SK-N-SH treated with all-trans-retinoic acid at 6 μM for 48 hours (cell line): ENCODE measurements around the gene SPOCK2.

Experiments used
- ATAC-seq: fragments of 200-7000 bp; cut with Tn5 transposase; 3 replicates; pipeline ENCODE4 v1.9.1; 2020; ENCODE audit warnings: mild to moderate bottlenecking, moderate library complexity
- ARNTL ChIP-seq: fragments of 450-650 bp; formaldehyde crosslinking; IDR thresholded peaks from 2 replicates; pipeline ENCODE4 v1.5.0; 2020; ENCODE audit warnings: low read depth, mild to moderate bottlenecking, moderate library complexity, borderline replicate concordance
- GLIS3 ChIP-seq: fragments of 250-450 bp; sonication (Bioruptor Pico); IDR thresholded peaks from 2 replicates; pipeline ENCODE4 v1.5.0; 2020; ENCODE audit warnings: mild to moderate bottlenecking, moderate library complexity
- ISL1 ChIP-seq: fragments of 250-450 bp; sonication (Bioruptor Pico); IDR thresholded peaks from 2 replicates; pipeline ENCODE4 v2.1.2; 2022; ENCODE audit warnings: mild to moderate bottlenecking, moderate library complexity
- OSR1 ChIP-seq: fragments of 250-450 bp; sonication (Bioruptor Pico); IDR thresholded peaks from 2 replicates; pipeline ENCODE4 v1.8.0; 2022; ENCODE audit warnings: moderate library complexity, mild to moderate bottlenecking, inconsistent platforms
- RARB ChIP-seq: fragments of 250-450 bp; sonication (Bioruptor Pico); IDR thresholded peaks from 2 replicates; pipeline ENCODE4 v1.8.0; 2021; ENCODE audit warnings: mild to moderate bottlenecking, moderate library complexity
- SNAI2 ChIP-seq: fragments of 250-450 bp; sonication (Bioruptor Pico); IDR thresholded peaks from 2 replicates; pipeline ENCODE4 v1.5.0; 2020; ENCODE audit warnings: mild to moderate bottlenecking, moderate library complexity
- TCF4 ChIP-seq: fragments of 250-450 bp; sonication (Bioruptor Pico); IDR thresholded peaks from 2 replicates; pipeline ENCODE4 v1.8.0; 2021; ENCODE audit warnings: mild to moderate bottlenecking, moderate library complexity, borderline replicate concordance
- TOX ChIP-seq: fragments of 250-450 bp; sonication (Bioruptor Pico); IDR thresholded peaks from 2 replicates; pipeline ENCODE4 v1.8.0; 2021; ENCODE audit warnings: mild to moderate bottlenecking, moderate library complexity, borderline replicate concordance
- ZC3H10 ChIP-seq: fragments of 250-450 bp; sonication (Bioruptor Pico); IDR thresholded peaks from 2 replicates; pipeline ENCODE4 v1.5.1; 2021; ENCODE audit warnings: mild to moderate bottlenecking, moderate library complexity
- ZFP3 ChIP-seq: fragments of 250-450 bp; sonication (Bioruptor Pico); IDR thresholded peaks from 2 replicates; pipeline ENCODE4 v1.5.0; 2020; ENCODE audit warnings: mild to moderate bottlenecking, moderate library complexity
- ZNF565 ChIP-seq: fragments of 450-650 bp; formaldehyde crosslinking; conservative IDR thresholded peaks from 2 replicates; pipeline ENCODE4 v1.5.0; 2020; ENCODE audit warnings: low read depth, mild to moderate bottlenecking, moderate library complexity
- ZNF8 ChIP-seq: fragments of 450-650 bp; formaldehyde crosslinking; IDR thresholded peaks from 2 replicates; pipeline ENCODE4 v1.5.0; 2020; ENCODE audit warnings: mild to moderate bottlenecking, moderate library complexity
- TF ChIP-seq, protein P1 (sequence below): fragments of 250-450 bp; sonication (Bioruptor Pico); IDR thresholded peaks from 2 replicates; pipeline ENCODE4 v1.5.0; 2020; ENCODE audit warnings: mild to moderate bottlenecking, moderate library complexity
- TF ChIP-seq, protein P2 (sequence below): fragments of 250-450 bp; sonication (Bioruptor Pico); IDR thresholded peaks from 2 replicates; pipeline ENCODE4 v1.5.1; 2020; ENCODE audit warnings: low read depth, mild to moderate bottlenecking, moderate library complexity
- TF ChIP-seq, protein P3 (sequence below): fragments of 250-450 bp; sonication (Bioruptor Pico); IDR thresholded peaks from 2 replicates; pipeline ENCODE4 v1.8.0; 2021; ENCODE audit warnings: low read depth, mild to moderate bottlenecking, moderate library complexity, borderline replicate concordance
- TF ChIP-seq, protein P4 (sequence below): fragments of 250-450 bp; sonication (Bioruptor Pico); IDR thresholded peaks from 2 replicates; pipeline ENCODE4 v1.5.1; 2021; ENCODE audit warnings: mild to moderate bottlenecking, moderate library complexity
- TF ChIP-seq, protein P5 (sequence below): fragments of 250-450 bp; sonication (Bioruptor Pico); IDR thresholded peaks from 2 replicates; pipeline ENCODE4 v1.8.0; 2020; ENCODE audit warnings: mild to moderate bottlenecking, moderate library complexity, borderline replicate concordance

The SPOCK2 gene

DNA sequence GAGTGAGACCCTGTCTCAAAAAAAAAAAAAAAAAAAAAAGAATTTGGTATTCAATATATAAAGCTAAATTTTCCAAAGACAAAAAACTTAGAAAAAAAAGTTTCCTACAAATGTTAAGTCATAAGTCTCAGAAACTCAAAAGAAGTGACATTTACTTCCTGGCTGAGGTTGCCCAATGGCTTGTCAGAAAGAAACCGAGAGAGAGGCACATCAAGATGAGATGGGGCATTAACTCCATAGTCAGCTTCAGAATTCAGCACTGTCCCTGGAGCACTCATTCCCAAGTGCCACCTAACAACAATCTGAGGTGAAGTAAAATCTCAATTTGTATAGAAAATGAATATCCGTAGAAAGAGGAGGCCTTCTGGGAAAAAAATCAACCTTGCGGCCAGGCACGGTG lies 6.8 kb upstream of the SPOCK2 start:
- ATAC-seq: no peak
- no peak for TF ChIP-seq GLIS3 (CRISPR knock-in tag)
- TF ChIP-seq, protein P1, sequence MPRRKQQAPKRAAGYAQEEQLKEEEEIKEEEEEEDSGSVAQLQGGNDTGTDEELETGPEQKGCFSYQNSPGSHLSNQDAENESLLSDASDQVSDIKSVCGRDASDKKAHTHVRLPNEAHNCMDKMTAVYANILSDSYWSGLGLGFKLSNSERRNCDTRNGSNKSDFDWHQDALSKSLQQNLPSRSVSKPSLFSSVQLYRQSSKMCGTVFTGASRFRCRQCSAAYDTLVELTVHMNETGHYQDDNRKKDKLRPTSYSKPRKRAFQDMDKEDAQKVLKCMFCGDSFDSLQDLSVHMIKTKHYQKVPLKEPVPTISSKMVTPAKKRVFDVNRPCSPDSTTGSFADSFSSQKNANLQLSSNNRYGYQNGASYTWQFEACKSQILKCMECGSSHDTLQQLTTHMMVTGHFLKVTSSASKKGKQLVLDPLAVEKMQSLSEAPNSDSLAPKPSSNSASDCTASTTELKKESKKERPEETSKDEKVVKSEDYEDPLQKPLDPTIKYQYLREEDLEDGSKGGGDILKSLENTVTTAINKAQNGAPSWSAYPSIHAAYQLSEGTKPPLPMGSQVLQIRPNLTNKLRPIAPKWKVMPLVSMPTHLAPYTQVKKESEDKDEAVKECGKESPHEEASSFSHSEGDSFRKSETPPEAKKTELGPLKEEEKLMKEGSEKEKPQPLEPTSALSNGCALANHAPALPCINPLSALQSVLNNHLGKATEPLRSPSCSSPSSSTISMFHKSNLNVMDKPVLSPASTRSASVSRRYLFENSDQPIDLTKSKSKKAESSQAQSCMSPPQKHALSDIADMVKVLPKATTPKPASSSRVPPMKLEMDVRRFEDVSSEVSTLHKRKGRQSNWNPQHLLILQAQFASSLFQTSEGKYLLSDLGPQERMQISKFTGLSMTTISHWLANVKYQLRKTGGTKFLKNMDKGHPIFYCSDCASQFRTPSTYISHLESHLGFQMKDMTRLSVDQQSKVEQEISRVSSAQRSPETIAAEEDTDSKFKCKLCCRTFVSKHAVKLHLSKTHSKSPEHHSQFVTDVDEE (CRISPR knock-in tag): no peak
- no peak for TF ChIP-seq ZNF565 (CRISPR knock-in tag)
- TF ChIP-seq, protein P2, sequence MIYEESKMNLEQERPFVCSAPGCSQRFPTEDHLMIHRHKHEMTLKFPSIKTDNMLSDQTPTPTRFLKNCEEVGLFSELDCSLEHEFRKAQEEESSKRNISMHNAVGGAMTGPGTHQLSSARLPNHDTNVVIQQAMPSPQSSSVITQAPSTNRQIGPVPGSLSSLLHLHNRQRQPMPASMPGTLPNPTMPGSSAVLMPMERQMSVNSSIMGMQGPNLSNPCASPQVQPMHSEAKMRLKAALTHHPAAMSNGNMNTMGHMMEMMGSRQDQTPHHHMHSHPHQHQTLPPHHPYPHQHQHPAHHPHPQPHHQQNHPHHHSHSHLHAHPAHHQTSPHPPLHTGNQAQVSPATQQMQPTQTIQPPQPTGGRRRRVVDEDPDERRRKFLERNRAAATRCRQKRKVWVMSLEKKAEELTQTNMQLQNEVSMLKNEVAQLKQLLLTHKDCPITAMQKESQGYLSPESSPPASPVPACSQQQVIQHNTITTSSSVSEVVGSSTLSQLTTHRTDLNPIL (CRISPR knock-in tag): no peak
- TF ChIP-seq, protein P3, sequence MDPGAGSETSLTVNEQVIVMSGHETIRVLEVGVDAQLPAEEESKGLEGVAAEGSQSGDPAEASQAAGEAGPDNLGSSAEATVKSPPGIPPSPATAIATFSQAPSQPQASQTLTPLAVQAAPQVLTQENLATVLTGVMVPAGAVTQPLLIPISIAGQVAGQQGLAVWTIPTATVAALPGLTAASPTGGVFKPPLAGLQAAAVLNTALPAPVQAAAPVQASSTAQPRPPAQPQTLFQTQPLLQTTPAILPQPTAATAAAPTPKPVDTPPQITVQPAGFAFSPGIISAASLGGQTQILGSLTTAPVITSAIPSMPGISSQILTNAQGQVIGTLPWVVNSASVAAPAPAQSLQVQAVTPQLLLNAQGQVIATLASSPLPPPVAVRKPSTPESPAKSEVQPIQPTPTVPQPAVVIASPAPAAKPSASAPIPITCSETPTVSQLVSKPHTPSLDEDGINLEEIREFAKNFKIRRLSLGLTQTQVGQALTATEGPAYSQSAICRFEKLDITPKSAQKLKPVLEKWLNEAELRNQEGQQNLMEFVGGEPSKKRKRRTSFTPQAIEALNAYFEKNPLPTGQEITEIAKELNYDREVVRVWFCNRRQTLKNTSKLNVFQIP: no peak
- TF ChIP-seq, protein P4, sequence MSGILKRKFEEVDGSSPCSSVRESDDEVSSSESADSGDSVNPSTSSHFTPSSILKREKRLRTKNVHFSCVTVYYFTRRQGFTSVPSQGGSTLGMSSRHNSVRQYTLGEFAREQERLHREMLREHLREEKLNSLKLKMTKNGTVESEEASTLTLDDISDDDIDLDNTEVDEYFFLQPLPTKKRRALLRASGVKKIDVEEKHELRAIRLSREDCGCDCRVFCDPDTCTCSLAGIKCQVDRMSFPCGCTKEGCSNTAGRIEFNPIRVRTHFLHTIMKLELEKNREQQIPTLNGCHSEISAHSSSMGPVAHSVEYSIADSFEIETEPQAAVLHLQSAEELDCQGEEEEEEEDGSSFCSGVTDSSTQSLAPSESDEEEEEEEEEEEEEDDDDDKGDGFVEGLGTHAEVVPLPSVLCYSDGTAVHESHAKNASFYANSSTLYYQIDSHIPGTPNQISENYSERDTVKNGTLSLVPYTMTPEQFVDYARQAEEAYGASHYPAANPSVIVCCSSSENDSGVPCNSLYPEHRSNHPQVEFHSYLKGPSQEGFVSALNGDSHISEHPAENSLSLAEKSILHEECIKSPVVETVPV (CRISPR knock-in tag): no peak
- no peak for TF ChIP-seq ZFP3 (CRISPR knock-in tag)

DNA sequence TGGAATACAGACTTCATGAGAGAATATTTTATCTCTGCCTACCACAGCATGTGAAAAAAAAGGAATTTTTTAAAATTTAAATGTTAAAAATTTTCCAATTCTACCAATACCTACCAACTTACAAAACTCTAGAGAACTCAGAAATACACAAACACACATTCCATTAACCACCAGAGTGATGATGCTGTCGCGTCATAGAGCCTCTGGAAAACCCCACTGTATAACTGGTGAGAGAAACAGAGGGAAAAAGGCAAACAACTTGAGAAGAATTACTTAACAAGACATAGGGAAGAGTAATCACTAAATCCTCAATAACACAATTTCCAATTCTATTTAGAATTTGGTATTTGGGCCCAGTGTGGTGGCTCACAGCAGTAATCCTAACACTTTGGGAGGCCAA lies 6.2 kb upstream of the SPOCK2 start:
- no peak for ATAC-seq
- TF ChIP-seq OSR1 (CRISPR knock-in tag) (no peak), ARNTL (CRISPR knock-in tag) (no peak), ISL1 (no peak), TCF4 (no peak), SNAI2 (no peak), ZC3H10 (CRISPR knock-in tag) (no peak), RARB (CRISPR knock-in tag) (no peak), ZNF8 (no peak), TOX (CRISPR knock-in tag) (no peak)
- TF ChIP-seq, protein P1 (CRISPR knock-in tag): no peak
- TF ChIP-seq, protein P2 (CRISPR knock-in tag): no peak
- TF ChIP-seq, protein P5, sequence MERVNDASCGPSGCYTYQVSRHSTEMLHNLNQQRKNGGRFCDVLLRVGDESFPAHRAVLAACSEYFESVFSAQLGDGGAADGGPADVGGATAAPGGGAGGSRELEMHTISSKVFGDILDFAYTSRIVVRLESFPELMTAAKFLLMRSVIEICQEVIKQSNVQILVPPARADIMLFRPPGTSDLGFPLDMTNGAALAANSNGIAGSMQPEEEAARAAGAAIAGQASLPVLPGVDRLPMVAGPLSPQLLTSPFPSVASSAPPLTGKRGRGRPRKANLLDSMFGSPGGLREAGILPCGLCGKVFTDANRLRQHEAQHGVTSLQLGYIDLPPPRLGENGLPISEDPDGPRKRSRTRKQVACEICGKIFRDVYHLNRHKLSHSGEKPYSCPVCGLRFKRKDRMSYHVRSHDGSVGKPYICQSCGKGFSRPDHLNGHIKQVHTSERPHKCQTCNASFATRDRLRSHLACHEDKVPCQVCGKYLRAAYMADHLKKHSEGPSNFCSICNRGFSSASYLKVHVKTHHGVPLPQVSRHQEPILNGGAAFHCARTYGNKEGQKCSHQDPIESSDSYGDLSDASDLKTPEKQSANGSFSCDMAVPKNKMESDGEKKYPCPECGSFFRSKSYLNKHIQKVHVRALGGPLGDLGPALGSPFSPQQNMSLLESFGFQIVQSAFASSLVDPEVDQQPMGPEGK: no peak
- TF ChIP-seq, all 23 proteins: peak for 0
